RPMI8226 (cell line): ENCODE results near the gene ARHGAP29.
"Not testable (repeated sequence)": the region's sequence is repeated elsewhere in the genome, so short reads cannot be mapped to it uniquely, and the experiment has no call there.

ENCODE experiments used
- DNase-seq: peaks from one replicate; pipeline ENCODE4 v3.0.0-alpha.2; 2015

ARHGAP29 gene

GRCh38 chr1:94169126-94169525 is 68.3 kb downstream of the ARHGAP29 start:
- no peak for DNase-seq

- DNase-seq, result no peak
Measured at GRCh38 chr1:94165843-94166242, 71.5 kb downstream of the ARHGAP29 start.

- not testable (repeated sequence) for DNase-seq
Measured at GRCh38 chr1:94164885-94165284, 72.5 kb downstream of the ARHGAP29 start.

GRCh38 chr1:94164121-94164520 is 73.3 kb downstream of the ARHGAP29 start:
- not testable (repeated sequence) for DNase-seq

- not testable (repeated sequence) for DNase-seq
Measured at GRCh38 chr1:94163249-94163648, 74.1 kb downstream of the ARHGAP29 start.

GRCh38 chr1:94160811-94161210 is 76.6 kb downstream of the ARHGAP29 start:
- no peak for DNase-seq

GRCh38 chr1:94156096-94156625 is 81.2 kb downstream of the ARHGAP29 start:
- no peak for DNase-seq

- DNase-seq, result no peak
Measured at GRCh38 chr1:94154989-94155388, 82.4 kb downstream of the ARHGAP29 start.

GRCh38 chr1:94153133-94153532 is 84.3 kb downstream of the ARHGAP29 start:
- DNase-seq, result no peak

GRCh38 chr1:94149166-94149565 is 88.2 kb downstream of the ARHGAP29 start:
- DNase-seq, result not testable (repeated sequence)

GRCh38 chr1:94146273-94146672 is 91.1 kb downstream of the ARHGAP29 start:
- DNase-seq, result no peak

- DNase-seq, result no peak
Measured at GRCh38 chr1:94144836-94145235, 92.5 kb downstream of the ARHGAP29 start.

GRCh38 chr1:94143809-94144176 is 93.6 kb downstream of the ARHGAP29 start:
- no peak for DNase-seq

- DNase-seq, result no peak
Measured at GRCh38 chr1:94143173-94143808, 94.1 kb downstream of the ARHGAP29 start.

GRCh38 chr1:94142583-94142982 is 94.8 kb downstream of the ARHGAP29 start:
- no peak for DNase-seq

GRCh38 chr1:94142022-94142421 is 95.4 kb downstream of the ARHGAP29 start:
- no peak for DNase-seq

- DNase-seq, result no peak
Measured at GRCh38 chr1:94132111-94132510, 105.3 kb downstream of the ARHGAP29 start.

- no peak for DNase-seq
Measured at GRCh38 chr1:94130851-94131595, 106.4 kb downstream of the ARHGAP29 start.

GRCh38 chr1:94126651-94127050 is 110.7 kb downstream of the ARHGAP29 start:
- no peak for DNase-seq

- no peak for DNase-seq
Measured at GRCh38 chr1:94125551-94126514, 111.6 kb downstream of the ARHGAP29 start.

- DNase-seq, result no peak
Measured at GRCh38 chr1:94124538-94124937, 112.8 kb downstream of the ARHGAP29 start.

- no peak for DNase-seq
Measured at GRCh38 chr1:94122201-94122970, 115.0 kb downstream of the ARHGAP29 start.
